Activated CD8-positive, alpha-beta memory T cell treated with anti-CD3 and anti-CD28 coated beads for 4 hours (primary cell): ENCODE measurements around the gene SLC26A8.

Experiments used
- DNase-seq, 2 donors: peaks; one replicate each; pipeline ENCODE4 v3.0.0-alpha.2; 2020; ENCODE audit warnings: low read depth in 2 of 2

The SLC26A8 gene

DNA sequence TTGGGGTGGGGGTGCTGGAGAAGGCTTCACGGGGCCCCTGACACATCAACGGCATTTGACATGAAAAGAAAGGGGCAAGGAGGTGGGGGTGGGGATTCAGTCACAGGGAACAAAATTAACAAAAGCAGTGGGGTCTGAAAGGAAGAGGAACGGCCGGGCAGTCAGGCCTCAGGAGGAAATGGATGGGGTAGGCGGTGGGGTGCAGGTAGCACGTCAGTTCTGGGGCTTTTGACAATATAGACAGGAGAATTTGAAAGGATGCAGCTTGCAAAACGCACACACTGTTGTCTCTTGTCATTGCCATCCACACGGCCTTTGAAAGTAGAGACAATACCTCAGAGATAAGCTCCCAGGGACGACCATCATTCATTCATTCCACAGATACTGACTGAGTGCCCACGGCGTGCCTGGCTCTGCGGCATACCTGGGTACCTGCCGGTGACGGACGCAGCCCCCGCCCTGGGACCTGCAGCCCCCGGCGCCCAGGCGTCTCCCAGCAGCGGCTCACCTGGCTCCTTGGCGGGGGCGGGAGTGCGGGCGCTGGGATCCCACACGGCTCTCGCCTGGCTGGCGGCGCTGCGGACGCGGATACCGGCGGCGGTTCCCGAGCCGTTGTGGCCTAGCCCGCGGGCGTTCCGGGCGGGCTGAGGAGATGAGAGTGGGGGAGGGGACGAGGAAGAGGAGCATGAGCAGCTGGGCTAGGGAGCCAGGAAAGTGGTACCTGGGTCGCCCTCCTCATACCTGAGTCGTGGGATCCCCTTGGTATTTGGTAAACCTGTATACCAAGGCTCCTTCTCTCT is at the start of gene SLC26A8:
TSS of gene SLC26A8 (minus strand) at position 646 of the 800 bp plus-strand sequence. CDS start 4,934 bp downstream, outside the sequence.
- DNase-seq = no peak

DNA sequence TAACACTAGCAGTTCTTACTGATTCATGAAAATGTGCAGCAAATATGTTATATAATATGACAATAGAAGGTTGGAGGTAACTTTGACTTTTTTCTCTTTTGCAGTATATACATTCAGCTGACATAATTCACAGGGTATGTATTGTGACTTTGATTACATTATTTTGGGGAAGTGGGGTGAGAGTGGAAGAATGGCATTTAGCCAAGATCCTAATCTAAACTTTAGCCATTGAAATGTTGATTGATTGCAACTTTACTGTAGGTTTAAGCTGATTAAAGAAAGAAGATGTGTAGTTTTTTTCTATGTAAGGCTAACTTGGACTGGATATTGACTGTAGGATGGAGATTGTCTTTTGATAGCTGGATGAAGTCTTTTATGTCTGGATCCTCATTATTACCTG is 49.1 kb upstream of the SLC26A8 start:
- no peak for DNase-seq

GRCh38 chr6:36072681-36073080 is 48.2 kb upstream of the SLC26A8 start:
- DNase-seq = no peak

- no peak for DNase-seq
Observed at GRCh38 chr6:36071714-36072113, 47.3 kb upstream of the SLC26A8 start.

GRCh38 chr6:36071281-36071680 is 46.8 kb upstream of the SLC26A8 start:
- DNase-seq = no peak

DNA sequence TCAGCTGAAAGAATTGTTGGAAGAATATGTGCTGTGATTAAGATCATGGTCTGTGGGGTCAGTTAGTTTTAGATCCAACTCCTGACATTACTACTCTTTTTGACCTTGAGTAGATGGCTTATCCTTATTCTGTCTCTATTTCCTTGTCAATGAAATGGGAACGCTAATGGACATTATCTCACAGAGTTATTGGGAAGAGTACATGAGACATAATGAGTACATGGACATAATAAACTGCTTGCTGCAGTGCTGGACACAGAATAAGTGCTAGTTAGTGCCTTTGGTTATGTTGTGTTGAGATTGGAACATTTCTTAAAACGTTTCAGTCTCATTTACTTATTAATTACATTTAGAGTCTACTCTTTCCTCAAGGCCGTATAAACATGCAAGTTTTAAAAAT is 45.8 kb upstream of the SLC26A8 start:
- no peak for DNase-seq

GRCh38 chr6:36069573-36069972 is 45.1 kb upstream of the SLC26A8 start:
- no peak for DNase-seq

DNA sequence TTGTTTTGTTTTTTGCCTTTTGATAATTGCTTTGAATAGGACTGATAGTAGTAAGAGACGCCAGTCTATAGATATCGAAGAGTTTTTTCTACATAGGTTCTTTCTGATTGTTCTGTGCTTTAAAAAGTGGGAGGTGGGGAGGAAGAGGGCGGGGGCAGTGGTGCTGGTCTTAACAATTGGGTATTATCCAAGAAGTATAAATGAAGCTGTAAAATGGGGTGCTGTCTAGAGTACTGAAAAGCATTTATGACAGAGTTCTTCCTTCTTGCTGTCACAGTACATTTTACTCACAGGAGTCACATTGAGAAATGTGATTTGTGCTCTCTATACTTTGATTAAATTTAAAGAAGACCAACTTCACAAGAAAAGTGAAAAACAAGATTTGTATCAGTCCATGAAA is 44.1 kb upstream of the SLC26A8 start:
- no peak for DNase-seq

DNA sequence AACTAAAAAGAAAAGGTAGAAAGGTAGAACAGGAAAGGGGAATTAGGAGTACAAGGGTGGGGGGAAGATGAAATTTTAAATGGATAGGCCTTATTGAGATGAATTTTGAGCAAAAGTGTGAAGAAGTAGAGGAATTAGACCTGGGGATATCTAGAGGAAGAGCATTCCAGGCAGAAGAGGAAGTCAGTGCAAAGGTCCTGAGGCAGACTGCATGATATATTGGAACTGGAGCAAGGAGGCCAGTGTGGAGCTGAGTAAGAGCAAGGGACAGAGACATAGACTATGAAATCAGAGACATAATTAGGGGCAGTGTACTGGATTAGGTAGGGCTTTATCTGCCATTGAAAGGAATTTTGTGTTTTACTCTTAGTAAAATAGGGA is 43.6 kb upstream of the SLC26A8 start:
- no peak for DNase-seq

- no peak for DNase-seq
Observed at GRCh38 chr6:36067374-36068011, 43.1 kb upstream of the SLC26A8 start.

- no peak for DNase-seq
Observed at GRCh38 chr6:36066817-36067216, 42.4 kb upstream of the SLC26A8 start.

DNA sequence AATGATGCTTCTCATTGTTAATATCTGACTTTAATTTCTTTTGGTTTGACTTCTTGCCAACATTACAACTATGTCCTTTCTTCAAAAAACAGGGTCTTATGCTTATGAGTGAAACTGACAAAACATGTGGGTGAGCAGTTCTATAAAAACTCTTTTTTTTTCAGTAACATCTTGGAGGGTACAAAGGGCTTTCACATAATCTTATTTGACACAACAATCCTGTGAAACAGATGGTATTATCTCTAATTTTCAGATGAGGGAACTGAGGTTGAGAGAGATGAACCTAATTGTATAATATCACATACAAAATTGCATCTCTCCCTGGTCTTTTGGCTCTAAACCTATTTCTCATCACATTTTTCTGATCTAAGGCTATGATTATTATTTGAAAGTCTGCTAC is 41.5 kb upstream of the SLC26A8 start:
- DNase-seq = no peak

GRCh38 chr6:36064770-36065396 is 40.4 kb upstream of the SLC26A8 start:
- DNase-seq = no peak

DNA sequence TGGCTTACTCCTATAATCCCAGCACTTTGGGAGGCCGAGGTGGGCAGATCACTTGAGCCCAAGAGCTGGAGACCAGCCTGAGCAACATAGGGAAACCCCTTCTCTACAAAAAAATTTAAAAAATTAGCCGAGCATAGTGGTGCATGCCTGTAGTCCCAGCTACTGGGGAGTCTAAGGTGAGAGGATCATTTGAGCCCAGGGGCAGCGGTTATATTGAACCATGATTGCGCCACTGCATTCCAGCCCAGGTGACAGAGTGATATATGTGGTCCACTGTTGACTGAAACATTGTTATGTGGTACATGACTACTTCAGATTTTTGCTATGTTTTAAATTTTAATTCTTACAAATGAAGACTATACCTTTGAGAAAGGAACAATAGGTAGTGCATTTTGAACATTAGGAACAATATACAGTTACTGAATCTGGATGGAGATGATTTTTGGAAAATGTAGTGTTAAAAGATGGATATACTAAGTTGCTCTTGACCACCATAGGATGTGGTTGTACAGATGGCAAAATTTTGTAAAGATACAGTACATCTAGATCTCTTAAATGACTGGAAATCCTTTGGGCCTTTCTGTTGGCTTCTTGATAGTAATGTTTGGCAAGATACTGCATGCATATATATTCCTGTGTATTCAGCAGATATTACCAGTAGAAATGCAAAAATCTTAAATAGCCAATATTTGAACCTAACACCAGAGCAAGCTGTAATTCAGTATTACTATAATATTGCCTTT is 39.0 kb upstream of the SLC26A8 start:
- DNase-seq = no peak

DNA sequence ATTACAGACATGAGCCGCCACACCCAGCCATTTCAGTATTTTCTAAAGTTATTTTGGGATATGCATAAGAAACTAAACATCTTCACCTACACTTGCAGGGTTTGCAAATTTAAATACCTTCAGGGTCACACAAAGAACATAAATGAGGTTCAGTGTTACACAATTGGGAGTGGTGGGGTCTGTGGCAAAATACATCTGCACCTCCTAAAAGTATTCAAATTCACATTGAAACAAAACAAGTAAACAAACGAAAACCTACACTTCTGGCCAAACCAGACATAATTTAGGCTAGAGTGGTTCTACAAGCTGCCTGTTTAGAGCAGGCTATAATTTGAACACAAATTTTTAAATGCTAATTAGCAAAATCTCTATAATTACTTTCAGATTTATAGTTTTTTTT is 37.8 kb upstream of the SLC26A8 start:
- no peak for DNase-seq

DNA sequence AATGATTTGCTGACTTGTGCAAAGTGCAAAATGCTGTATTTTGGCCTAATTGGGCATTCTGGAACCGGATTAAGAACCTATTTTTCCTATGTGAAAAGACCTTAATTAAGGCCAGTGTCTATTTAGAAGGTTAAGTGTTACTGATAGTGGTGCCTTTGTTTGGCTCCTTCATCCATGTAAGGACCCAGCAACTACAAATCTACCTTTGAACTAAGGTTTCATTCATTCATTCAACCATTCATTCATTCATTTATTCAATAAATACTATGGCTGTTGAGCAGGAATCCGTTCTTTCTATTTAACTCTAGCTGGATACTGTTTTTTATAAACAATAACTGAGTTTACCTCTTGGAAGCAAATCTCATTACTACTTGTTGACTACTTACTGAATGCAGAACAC is 36.8 kb upstream of the SLC26A8 start:
- DNase-seq = no peak

- no peak for DNase-seq
Observed at GRCh38 chr6:36056178-36056577, 31.7 kb upstream of the SLC26A8 start.

- DNase-seq = no peak
Observed at GRCh38 chr6:36054956-36055355, 30.5 kb upstream of the SLC26A8 start.

DNA sequence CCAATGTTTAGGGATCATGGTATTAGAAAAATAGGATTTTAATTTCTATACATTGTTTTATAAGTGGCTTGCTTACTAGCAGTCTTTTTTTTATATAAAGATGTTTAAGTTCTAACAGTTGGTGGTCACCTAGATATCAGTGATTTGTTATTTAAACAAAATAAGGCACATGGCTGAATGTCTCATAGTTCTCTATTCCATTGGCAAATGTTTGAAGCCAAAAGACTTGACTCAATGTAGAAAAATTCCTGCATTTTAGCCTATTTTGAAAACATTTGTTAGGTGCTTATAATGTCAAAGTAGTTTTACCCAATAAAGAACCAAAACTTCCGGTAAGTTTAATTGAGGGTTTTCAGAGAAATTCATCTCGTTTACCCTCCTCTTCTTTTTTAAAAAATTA is 30.0 kb upstream of the SLC26A8 start:
- no peak for DNase-seq

DNA sequence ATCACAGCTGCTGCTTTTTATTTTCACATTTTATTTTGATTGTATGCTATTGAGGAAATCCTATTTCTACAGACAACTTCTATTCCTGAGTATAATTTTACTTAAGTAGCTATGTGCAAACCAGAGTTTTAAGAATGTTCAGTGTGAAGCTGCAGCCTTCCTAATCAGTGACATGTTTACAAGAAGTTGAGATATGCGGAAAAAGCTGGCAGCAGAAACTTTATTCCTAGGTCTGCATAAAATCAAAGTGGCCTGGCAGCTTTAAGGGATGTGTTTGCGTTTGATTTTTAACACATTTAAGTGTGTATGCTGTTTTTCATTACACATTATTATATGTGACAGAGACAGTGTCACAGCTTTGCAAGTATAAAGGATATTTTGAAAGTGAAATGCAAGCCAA is 29.4 kb upstream of the SLC26A8 start:
- no peak for DNase-seq

- no peak for DNase-seq
Observed at GRCh38 chr6:36052097-36052496, 27.7 kb upstream of the SLC26A8 start.

GRCh38 chr6:36050947-36051710 is 26.7 kb upstream of the SLC26A8 start:
- DNase-seq = no peak
